Neutrophil (primary cell): ENCODE results near the gene CELF4.
"Not testable (repeated sequence)": the region's sequence is repeated elsewhere in the genome, so short reads cannot be mapped to it uniquely, and the experiment has no call there.

Experiments
- H3K27ac ChIP-seq: fragments of 200-600 bp; sonication (generic); 2 replicates; pipeline ENCODE4 v1.5.1; 2016; ENCODE audit warnings: mild to moderate bottlenecking, moderate library complexity
- H3K27me3 ChIP-seq: fragments of 200-600 bp; sonication (generic); 2 replicates; pipeline ENCODE4 v1.6.0; 2016; ENCODE audit warnings: mild to moderate bottlenecking
- H3K36me3 ChIP-seq: fragments of 200-600 bp; sonication (generic); 2 replicates; pipeline ENCODE4 v1.5.1; 2017
- H3K4me1 ChIP-seq, 2 experiments: fragments of 200-600 bp in 1 of 2; sonication (generic) in 1 of 2; 1 replicate in 1 of 2; 2 replicates in 1 of 2; pipeline versions ENCODE4 v1.5.1 to v1.6.1; 2013 to 2016; ENCODE audit warnings: low read depth in 1 of 2, low read length in 1 of 2, mild to moderate bottlenecking in 1 of 2, moderate library complexity in 1 of 2; ENCODE audit not compliant: control insufficient read depth in 1 of 2, insufficient read depth in 1 of 2
- H3K4me3 ChIP-seq, 2 experiments: fragments of 200-600 bp in 1 of 2; sonication (generic) in 1 of 2; 1 replicate in 1 of 2; 2 replicates in 1 of 2; pipeline ENCODE4 v1.5.1; 2013 to 2016; ENCODE audit warnings: low read depth in 1 of 2, low read length in 1 of 2, mild to moderate bottlenecking in 1 of 2, moderate library complexity in 1 of 2
- H3K9me3 ChIP-seq: fragments of 200-600 bp; sonication (generic); 2 replicates; pipeline ENCODE4 v1.5.1; 2016
- CTCF ChIP-seq: fragments of 200-600 bp; sonication (generic); IDR thresholded peaks from 2 replicates; pipeline ENCODE4 v1.5.1; 2016; ENCODE audit warnings: antibody characterized with exemption

CELF4 gene

GRCh38 chr18:37470986-37471385 lies 94.6 kb downstream of the CELF4 start:
- H3K27ac ChIP-seq: no peak overlapping the region
- no peaks in the 10 kb centered on the region for H3K9me3 ChIP-seq
- H3K27me3 ChIP-seq: peaks cover under 1% of the 10 kb centered on the region
- H3K4me1 ChIP-seq: no peaks in the 10 kb centered on the region
- H3K36me3 ChIP-seq: no peaks in the 10 kb centered on the region
- H3K4me3 ChIP-seq: no peak overlapping the region
- TF ChIP-seq CTCF: no peak

- no peaks in the 10 kb centered on the region for H3K36me3 ChIP-seq
- no peak overlapping the region for H3K27ac ChIP-seq
- no peaks in the 10 kb centered on the region for H3K4me1 ChIP-seq
- H3K27me3 ChIP-seq: peaks cover 6% of the 10 kb centered on the region
- H3K9me3 ChIP-seq: no peaks in the 10 kb centered on the region
- TF ChIP-seq CTCF: no peak
- H3K4me3 ChIP-seq: no peak overlapping the region
Observed at GRCh38 chr18:37467002-37467662, 98.5 kb downstream of the CELF4 start.

- no peak overlapping the region for H3K27ac ChIP-seq
- no peaks in the 10 kb centered on the region for H3K4me1 ChIP-seq
- TF ChIP-seq CTCF: no peak
- no peaks in the 10 kb centered on the region for H3K9me3 ChIP-seq
- H3K4me3 ChIP-seq: no peak overlapping the region
- H3K27me3 ChIP-seq: peaks cover 6% of the 10 kb centered on the region
- H3K36me3 ChIP-seq: no peaks in the 10 kb centered on the region
Observed at GRCh38 chr18:37465958-37466357, 99.6 kb downstream of the CELF4 start.

GRCh38 chr18:37464257-37464656 lies 101.3 kb downstream of the CELF4 start:
- no peak overlapping the region for H3K27ac ChIP-seq
- no peaks in the 10 kb centered on the region for H3K36me3 ChIP-seq
- H3K27me3 ChIP-seq: peaks cover 6% of the 10 kb centered on the region
- TF ChIP-seq CTCF: no peak
- H3K4me1 ChIP-seq: no peaks in the 10 kb centered on the region
- H3K4me3 ChIP-seq: no peak overlapping the region
- no peaks in the 10 kb centered on the region for H3K9me3 ChIP-seq

GRCh38 chr18:37461329-37461728 lies 104.3 kb downstream of the CELF4 start:
- H3K36me3 ChIP-seq, H3K4me3 ChIP-seq, H3K27me3 ChIP-seq: not testable (repeated sequence)

GRCh38 chr18:37460604-37461003 lies 105.0 kb downstream of the CELF4 start:
- no peak for TF ChIP-seq CTCF
- no peaks in the 10 kb centered on the region for H3K9me3 ChIP-seq
- H3K36me3 ChIP-seq: no peaks in the 10 kb centered on the region
- peaks cover 1% of the 10 kb centered on the region for H3K27me3 ChIP-seq
- no peak overlapping the region for H3K4me3 ChIP-seq
- no peaks in the 10 kb centered on the region for H3K4me1 ChIP-seq
- no peak overlapping the region for H3K27ac ChIP-seq

More at GRCh38 chr18:37461329-37461728, 104.3 kb downstream of the CELF4 start:
- H3K27ac ChIP-seq, H3K4me1 ChIP-seq, H3K9me3 ChIP-seq: not testable (repeated sequence)
